Measurements from ENCODE around the gene THEM5. TPM values are rescaled to one million over a fixed set of nuclear protein-coding genes. Genes with fewer than 3 reads are reported as not detected.
"Not testable (repeated sequence)": the region's sequence is repeated elsewhere in the genome, so short reads cannot be mapped to it uniquely, and the experiment has no call there.

The THEM5 gene
- total and polyA plus RNA-seq, 4 donors: 1.5 to 1.8 TPM; not detected in 2

- Histone ChIP-seq H3K36me3 (ENCODE audit: control insufficient read depth, insufficient read depth, low read length) (peaks cover 3% of the 10 kb centered on the region), H3K4me1 (ENCODE audit: control insufficient read depth, insufficient read depth, low read length) (no peaks in the 10 kb centered on the region), H3K4me3 (ENCODE audit: low read depth, low read length) (no peak overlapping the region), H3K9me3 (ENCODE audit: control insufficient read depth, insufficient read depth, low read length) (peaks cover 4% of the 10 kb centered on the region), H3K27me3 (ENCODE audit: control insufficient read depth, insufficient read depth, low read length) (no peaks in the 10 kb centered on the region), H3K27ac (ENCODE audit: low read depth, low read length) (no peak overlapping the region)
- no peak for DNase-seq (ENCODE audit: low read depth in 4 of 6, low spot score in 6 of 6)
- WGBS (ENCODE audit: insufficient coverage): 100% methylated on average over 1 of the region's 1 CpG
These were observed 33.5 kb upstream of the THEM5 start for GRCh38 chr1:151887028-151887427.

- Histone ChIP-seq H3K9me3 (ENCODE audit: control insufficient read depth, insufficient read depth, low read length) (peaks cover 4% of the 10 kb centered on the region), H3K27me3 (ENCODE audit: control insufficient read depth, insufficient read depth, low read length) (no peaks in the 10 kb centered on the region), H3K27ac (ENCODE audit: low read depth, low read length) (no peak overlapping the region), H3K4me1 (ENCODE audit: control insufficient read depth, insufficient read depth, low read length) (no peaks in the 10 kb centered on the region), H3K36me3 (ENCODE audit: control insufficient read depth, insufficient read depth, low read length) (peaks cover 3% of the 10 kb centered on the region), H3K4me3 (ENCODE audit: low read depth, low read length) (no peak overlapping the region)
- WGBS (ENCODE audit: insufficient coverage): 100% methylated on average over 1 of the region's 1 CpG
- DNase-seq (ENCODE audit: low read depth in 4 of 6, low spot score in 6 of 6): no peak
These were observed 32.0 kb upstream of the THEM5 start for GRCh38 chr1:151885479-151885878.

GRCh38 chr1:151884879-151885278, 31.4 kb upstream of the THEM5 start:
- H3K4me3 ChIP-seq (ENCODE audit: low read depth, low read length); H3K27me3 ChIP-seq (ENCODE audit: control insufficient read depth, insufficient read depth, low read length); H3K36me3 ChIP-seq (ENCODE audit: control insufficient read depth, insufficient read depth, low read length); H3K9me3 ChIP-seq (ENCODE audit: control insufficient read depth, insufficient read depth, low read length); H3K4me1 ChIP-seq (ENCODE audit: control insufficient read depth, insufficient read depth, low read length); DNase-seq (ENCODE audit: low read depth in 4 of 6, low spot score in 6 of 6); H3K27ac ChIP-seq (ENCODE audit: low read depth, low read length): not testable (repeated sequence)
- no CpG with 5 or more reads among the region's 5 CpGs for WGBS (ENCODE audit: insufficient coverage)

GRCh38 chr1:151884445-151884844, 30.9 kb upstream of the THEM5 start:
- not testable (repeated sequence) for H3K36me3 ChIP-seq (ENCODE audit: control insufficient read depth, insufficient read depth, low read length); H3K4me3 ChIP-seq (ENCODE audit: low read depth, low read length); H3K9me3 ChIP-seq (ENCODE audit: control insufficient read depth, insufficient read depth, low read length); H3K27ac ChIP-seq (ENCODE audit: low read depth, low read length); H3K4me1 ChIP-seq (ENCODE audit: control insufficient read depth, insufficient read depth, low read length); DNase-seq (ENCODE audit: low read depth in 4 of 6, low spot score in 6 of 6); H3K27me3 ChIP-seq (ENCODE audit: control insufficient read depth, insufficient read depth, low read length)
- WGBS (ENCODE audit: insufficient coverage): no CpG with 5 or more reads among the region's 3 CpGs

GRCh38 chr1:151883898-151884297, 30.4 kb upstream of the THEM5 start:
- not testable (repeated sequence) for H3K4me1 ChIP-seq (ENCODE audit: control insufficient read depth, insufficient read depth, low read length); H3K36me3 ChIP-seq (ENCODE audit: control insufficient read depth, insufficient read depth, low read length); H3K4me3 ChIP-seq (ENCODE audit: low read depth, low read length); H3K9me3 ChIP-seq (ENCODE audit: control insufficient read depth, insufficient read depth, low read length); H3K27me3 ChIP-seq (ENCODE audit: control insufficient read depth, insufficient read depth, low read length); H3K27ac ChIP-seq (ENCODE audit: low read depth, low read length); DNase-seq (ENCODE audit: low read depth in 4 of 6, low spot score in 6 of 6)
- no CpG with 5 or more reads among the region's 4 CpGs for WGBS (ENCODE audit: insufficient coverage)

GRCh38 chr1:151882918-151883317, 29.4 kb upstream of the THEM5 start:
- WGBS (ENCODE audit: insufficient coverage): 100% methylated on average over 3 of the region's 5 CpGs

GRCh38 chr1:151882466-151882865, 29.0 kb upstream of the THEM5 start:
- WGBS (ENCODE audit: insufficient coverage): no CpG with 5 or more reads among the region's 2 CpGs
- no peak for DNase-seq (ENCODE audit: low read depth in 4 of 6, low spot score in 6 of 6)
- Histone ChIP-seq H3K27me3 (ENCODE audit: control insufficient read depth, insufficient read depth, low read length) (no peaks in the 10 kb centered on the region), H3K4me3 (ENCODE audit: low read depth, low read length) (no peak overlapping the region), H3K4me1 (ENCODE audit: control insufficient read depth, insufficient read depth, low read length) (no peaks in the 10 kb centered on the region), H3K27ac (ENCODE audit: low read depth, low read length) (no peak overlapping the region), H3K9me3 (ENCODE audit: control insufficient read depth, insufficient read depth, low read length) (peaks cover 4% of the 10 kb centered on the region), H3K36me3 (ENCODE audit: control insufficient read depth, insufficient read depth, low read length) (peaks cover 6% of the 10 kb centered on the region)

More at GRCh38 chr1:151882918-151883317, 29.4 kb upstream of the THEM5 start:
- not testable (repeated sequence) for H3K27ac ChIP-seq (ENCODE audit: low read depth, low read length); H3K4me1 ChIP-seq (ENCODE audit: control insufficient read depth, insufficient read depth, low read length); H3K4me3 ChIP-seq (ENCODE audit: low read depth, low read length); H3K36me3 ChIP-seq (ENCODE audit: control insufficient read depth, insufficient read depth, low read length); DNase-seq (ENCODE audit: low read depth in 4 of 6, low spot score in 6 of 6); H3K9me3 ChIP-seq (ENCODE audit: control insufficient read depth, insufficient read depth, low read length); H3K27me3 ChIP-seq (ENCODE audit: control insufficient read depth, insufficient read depth, low read length)

GRCh38 chr1:151881479-151881878, 28.0 kb upstream of the THEM5 start:
- no peaks in the 10 kb centered on the region for H3K4me1 ChIP-seq (ENCODE audit: control insufficient read depth, insufficient read depth, low read length)
- no peak overlapping the region for H3K4me3 ChIP-seq (ENCODE audit: low read depth, low read length)
- H3K9me3 ChIP-seq (ENCODE audit: control insufficient read depth, insufficient read depth, low read length): no peaks in the 10 kb centered on the region
- WGBS (ENCODE audit: insufficient coverage): 17% methylated on average over 1 of the region's 2 CpGs
- H3K27me3 ChIP-seq (ENCODE audit: control insufficient read depth, insufficient read depth, low read length): no peaks in the 10 kb centered on the region
- H3K36me3 ChIP-seq (ENCODE audit: control insufficient read depth, insufficient read depth, low read length): peaks cover 3% of the 10 kb centered on the region
- H3K27ac ChIP-seq (ENCODE audit: low read depth, low read length): no peak overlapping the region
- peak in 2 of 6 donors; percentile 10 to 54 for DNase-seq (ENCODE audit: low read depth in 4 of 6, low spot score in 6 of 6)

GRCh38 chr1:151875419-151876097, 22.0 kb upstream of the THEM5 start:
- WGBS (ENCODE audit: insufficient coverage): no CpG with 5 or more reads among the region's 1 CpG

GRCh38 chr1:151872776-151873175, 19.3 kb upstream of the THEM5 start:
- peak in 1 of 6 donors; percentile 15 for DNase-seq (ENCODE audit: low read depth in 4 of 6, low spot score in 6 of 6)
- H3K4me1 ChIP-seq (ENCODE audit: control insufficient read depth, insufficient read depth, low read length); H3K36me3 ChIP-seq (ENCODE audit: control insufficient read depth, insufficient read depth, low read length); H3K27me3 ChIP-seq (ENCODE audit: control insufficient read depth, insufficient read depth, low read length); H3K9me3 ChIP-seq (ENCODE audit: control insufficient read depth, insufficient read depth, low read length); H3K27ac ChIP-seq (ENCODE audit: low read depth, low read length); H3K4me3 ChIP-seq (ENCODE audit: low read depth, low read length): not testable (repeated sequence)
- WGBS (ENCODE audit: insufficient coverage): 43% methylated on average over 7 of the region's 9 CpGs

More at GRCh38 chr1:151875419-151876097, 22.0 kb upstream of the THEM5 start:
- Histone ChIP-seq H3K27ac (ENCODE audit: low read depth, low read length) (no peak overlapping the region), H3K27me3 (ENCODE audit: control insufficient read depth, insufficient read depth, low read length) (no peaks in the 10 kb centered on the region), H3K4me3 (ENCODE audit: low read depth, low read length) (no peak overlapping the region), H3K4me1 (ENCODE audit: control insufficient read depth, insufficient read depth, low read length) (peaks cover 4% of the 10 kb centered on the region), H3K9me3 (ENCODE audit: control insufficient read depth, insufficient read depth, low read length) (no peaks in the 10 kb centered on the region), H3K36me3 (ENCODE audit: control insufficient read depth, insufficient read depth, low read length) (peaks cover 7% of the 10 kb centered on the region)
- peak in 1 of 6 donors; percentile 12 for DNase-seq (ENCODE audit: low read depth in 4 of 6, low spot score in 6 of 6)
